HEK293T (cell line): ENCODE measurements around the gene NPAT.

Experiments used
- BHLHE40 ChIP-seq: fragments of 450-650 bp; IDR thresholded peaks from 2 replicates; pipeline ENCODE4 v1.6.1; 2016; ENCODE audit warnings: mild to moderate bottlenecking, moderate library complexity, borderline replicate concordance
- ELF4 ChIP-seq: fragments of 450-650 bp; IDR thresholded peaks from 2 replicates; pipeline ENCODE4 v1.6.1; 2017; ENCODE audit warnings: antibody characterized with exemption
- FOXA1 ChIP-seq: fragments of 450-650 bp; IDR thresholded peaks from 2 replicates; pipeline ENCODE4 v1.6.1; 2016; ENCODE audit warnings: mild to moderate bottlenecking
- LEF1 ChIP-seq: fragments of 450-650 bp; IDR thresholded peaks from 2 replicates; pipeline ENCODE4 v1.6.1; 2017; ENCODE audit warnings: mild to moderate bottlenecking, borderline replicate concordance
- SP1 ChIP-seq: fragments of 450-650 bp; IDR thresholded peaks from 2 replicates; pipeline ENCODE4 v1.6.1; 2017
- SUZ12 ChIP-seq: fragments of 450-650 bp; IDR thresholded peaks from 2 replicates; pipeline ENCODE4 v1.6.1; 2016; ENCODE audit warnings: mild to moderate bottlenecking

DNA sequence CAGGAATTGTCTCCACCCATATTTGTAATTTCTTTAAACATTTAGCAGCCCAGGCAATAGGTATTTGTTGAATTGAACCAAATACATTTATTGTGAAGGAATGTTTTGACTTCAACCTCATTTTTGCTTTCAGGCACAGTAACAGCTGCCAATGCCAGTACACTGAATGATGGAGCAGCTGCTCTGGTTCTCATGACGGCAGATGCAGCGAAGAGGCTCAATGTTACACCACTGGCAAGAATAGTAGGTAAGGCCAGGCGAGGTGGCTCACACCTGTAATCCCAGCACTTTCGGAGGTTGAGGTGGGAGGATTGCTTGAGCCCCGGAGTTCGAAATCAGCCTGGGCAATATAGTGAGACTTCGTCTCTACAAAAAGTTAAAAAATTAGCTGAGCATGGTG is 80.1 kb downstream of the NPAT start:
- no peak for TF ChIP-seq ELF4
- TF ChIP-seq SP1, result no peak
- no peak for TF ChIP-seq BHLHE40
- no peak for TF ChIP-seq FOXA1
- TF ChIP-seq SUZ12, result no peak
- no peak for TF ChIP-seq LEF1
